GM12892 (cell line): ENCODE data around the gene EHF.

ENCODE experiments used
- POLR2A ChIP-seq: IDR thresholded peaks from 2 replicates; pipeline ENCODE4 v1.6.1; 2011; ENCODE audit warnings: low read depth, low read length, control low read depth
- TAF1 ChIP-seq: IDR thresholded peaks from 2 replicates; pipeline ENCODE4 v1.6.1; 2011; ENCODE audit warnings: low read depth, mild to moderate bottlenecking, control low read depth, low read length, borderline replicate concordance

DNA sequence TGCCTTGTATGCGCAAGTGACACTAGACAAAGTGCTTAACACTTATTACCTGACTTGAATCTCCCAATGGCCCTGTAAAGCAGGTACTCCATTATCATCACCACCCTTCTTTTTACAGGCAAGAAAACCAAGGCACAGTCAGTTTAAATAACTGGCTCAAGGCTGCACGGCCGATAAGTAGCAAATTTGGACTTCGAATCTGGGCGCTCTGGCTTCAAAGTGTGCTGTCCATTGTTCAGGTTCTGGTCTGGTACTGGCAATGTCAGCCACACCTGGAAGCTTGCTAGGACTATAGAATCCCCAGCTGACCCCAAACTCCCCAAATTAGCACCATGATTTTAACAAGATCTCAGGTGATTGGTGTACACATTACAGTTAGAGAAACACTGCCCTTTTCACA lies 19.3 kb upstream of the EHF start:
- TF ChIP-seq TAF1 (no peak), POLR2A (no peak)
